ENCODE data around the gene PDZD7.
A peak's percentile ranks its signal among the peaks of the same experiment; 100 is the strongest.

PDZD7 gene

DNA sequence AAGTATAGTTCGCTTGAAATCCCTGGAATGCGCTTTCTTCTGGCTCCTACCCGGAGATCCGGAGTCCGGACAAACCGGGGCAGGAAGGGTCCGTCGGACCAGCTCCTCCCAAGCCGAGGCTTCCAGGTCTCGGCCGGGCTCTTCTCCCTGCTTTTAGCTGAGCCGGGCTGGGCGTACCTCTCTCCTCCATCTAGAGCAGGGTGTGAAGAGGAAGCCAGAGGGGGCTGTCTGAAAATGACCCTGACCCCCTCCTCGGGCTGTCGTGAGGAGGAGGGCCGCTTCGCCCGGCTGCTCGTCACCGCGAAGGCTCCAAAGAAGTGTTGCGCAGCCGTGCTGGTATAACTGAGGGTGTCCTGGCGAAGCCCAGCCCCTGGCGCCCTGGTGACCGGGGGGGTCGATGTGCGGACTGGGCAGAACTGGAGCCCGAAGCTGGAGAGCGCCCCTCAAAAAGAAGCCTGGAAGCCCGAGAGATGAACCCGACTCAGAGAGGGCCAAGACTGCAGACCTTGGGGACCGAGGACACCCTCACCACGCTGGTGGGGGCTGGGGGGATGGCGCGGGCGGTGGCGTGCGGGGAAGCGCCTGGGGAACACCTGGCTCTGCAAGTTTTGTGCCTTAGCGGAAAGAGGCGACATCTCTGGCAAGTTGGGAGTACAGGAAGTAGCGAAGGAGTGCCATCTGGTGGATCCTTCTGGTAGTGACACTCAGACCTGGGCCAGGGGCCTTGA is 36.6 kb upstream of the PDZD7 start (continued):
- TF ChIP-seq, protein P1, sequence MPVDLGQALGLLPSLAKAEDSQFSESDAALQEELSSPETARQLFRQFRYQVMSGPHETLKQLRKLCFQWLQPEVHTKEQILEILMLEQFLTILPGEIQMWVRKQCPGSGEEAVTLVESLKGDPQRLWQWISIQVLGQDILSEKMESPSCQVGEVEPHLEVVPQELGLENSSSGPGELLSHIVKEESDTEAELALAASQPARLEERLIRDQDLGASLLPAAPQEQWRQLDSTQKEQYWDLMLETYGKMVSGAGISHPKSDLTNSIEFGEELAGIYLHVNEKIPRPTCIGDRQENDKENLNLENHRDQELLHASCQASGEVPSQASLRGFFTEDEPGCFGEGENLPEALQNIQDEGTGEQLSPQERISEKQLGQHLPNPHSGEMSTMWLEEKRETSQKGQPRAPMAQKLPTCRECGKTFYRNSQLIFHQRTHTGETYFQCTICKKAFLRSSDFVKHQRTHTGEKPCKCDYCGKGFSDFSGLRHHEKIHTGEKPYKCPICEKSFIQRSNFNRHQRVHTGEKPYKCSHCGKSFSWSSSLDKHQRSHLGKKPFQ (tag by site-specific recombination; IDR thresholded peaks at IDR 0.05) = peak; percentile 60
- peak; percentile 56; the same call in 1 of the 2 replicates for TF ChIP-seq ZNF561 (tag by site-specific recombination; IDR thresholded peaks at IDR 0.05; ENCODE audit: borderline replicate concordance)
- 0 out of 2 replicates have a peak, but pooled peaks have one; percentile 42 for TF ChIP-seq ZIC2 (tag by site-specific recombination; IDR thresholded peaks at IDR 0.05)
- TF ChIP-seq, protein P2, sequence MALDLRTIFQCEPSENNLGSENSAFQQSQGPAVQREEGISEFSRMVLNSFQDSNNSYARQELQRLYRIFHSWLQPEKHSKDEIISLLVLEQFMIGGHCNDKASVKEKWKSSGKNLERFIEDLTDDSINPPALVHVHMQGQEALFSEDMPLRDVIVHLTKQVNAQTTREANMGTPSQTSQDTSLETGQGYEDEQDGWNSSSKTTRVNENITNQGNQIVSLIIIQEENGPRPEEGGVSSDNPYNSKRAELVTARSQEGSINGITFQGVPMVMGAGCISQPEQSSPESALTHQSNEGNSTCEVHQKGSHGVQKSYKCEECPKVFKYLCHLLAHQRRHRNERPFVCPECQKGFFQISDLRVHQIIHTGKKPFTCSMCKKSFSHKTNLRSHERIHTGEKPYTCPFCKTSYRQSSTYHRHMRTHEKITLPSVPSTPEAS (tag by site-specific recombination; IDR thresholded peaks at IDR 0.05) = no peak; the same call in 1 of the 2 replicates
- TF ChIP-seq ZNF24 (tag by site-specific recombination; IDR thresholded peaks at IDR 0.05) = peak; percentile 73; the same call in 1 of the 2 replicates
- TF ChIP-seq, protein P3, sequence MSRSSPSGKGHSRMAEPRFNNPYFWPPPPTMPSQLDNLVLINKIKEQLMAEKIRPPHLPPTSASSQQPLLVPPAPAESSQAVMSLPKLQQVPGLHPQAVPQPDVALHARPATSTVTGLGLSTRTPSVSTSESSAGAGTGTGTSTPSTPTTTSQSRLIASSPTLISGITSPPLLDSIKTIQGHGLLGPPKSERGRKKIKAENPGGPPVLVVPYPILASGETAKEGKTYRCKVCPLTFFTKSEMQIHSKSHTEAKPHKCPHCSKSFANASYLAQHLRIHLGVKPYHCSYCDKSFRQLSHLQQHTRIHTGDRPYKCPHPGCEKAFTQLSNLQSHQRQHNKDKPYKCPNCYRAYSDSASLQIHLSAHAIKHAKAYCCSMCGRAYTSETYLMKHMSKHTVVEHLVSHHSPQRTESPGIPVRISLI (tag by site-specific recombination; IDR thresholded peaks at IDR 0.05) = no peak
- TF ChIP-seq ZNF747 (tag by site-specific recombination; IDR thresholded peaks at IDR 0.05) = no peak
- peak; percentile 45; the same call in 1 of the 2 replicates for TF ChIP-seq ZNF324 (tag by site-specific recombination; IDR thresholded peaks at IDR 0.05)
- TF ChIP-seq, protein P4, sequence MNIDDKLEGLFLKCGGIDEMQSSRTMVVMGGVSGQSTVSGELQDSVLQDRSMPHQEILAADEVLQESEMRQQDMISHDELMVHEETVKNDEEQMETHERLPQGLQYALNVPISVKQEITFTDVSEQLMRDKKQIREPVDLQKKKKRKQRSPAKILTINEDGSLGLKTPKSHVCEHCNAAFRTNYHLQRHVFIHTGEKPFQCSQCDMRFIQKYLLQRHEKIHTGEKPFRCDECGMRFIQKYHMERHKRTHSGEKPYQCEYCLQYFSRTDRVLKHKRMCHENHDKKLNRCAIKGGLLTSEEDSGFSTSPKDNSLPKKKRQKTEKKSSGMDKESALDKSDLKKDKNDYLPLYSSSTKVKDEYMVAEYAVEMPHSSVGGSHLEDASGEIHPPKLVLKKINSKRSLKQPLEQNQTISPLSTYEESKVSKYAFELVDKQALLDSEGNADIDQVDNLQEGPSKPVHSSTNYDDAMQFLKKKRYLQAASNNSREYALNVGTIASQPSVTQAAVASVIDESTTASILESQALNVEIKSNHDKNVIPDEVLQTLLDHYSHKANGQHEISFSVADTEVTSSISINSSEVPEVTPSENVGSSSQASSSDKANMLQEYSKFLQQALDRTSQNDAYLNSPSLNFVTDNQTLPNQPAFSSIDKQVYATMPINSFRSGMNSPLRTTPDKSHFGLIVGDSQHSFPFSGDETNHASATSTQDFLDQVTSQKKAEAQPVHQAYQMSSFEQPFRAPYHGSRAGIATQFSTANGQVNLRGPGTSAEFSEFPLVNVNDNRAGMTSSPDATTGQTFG (tag by site-specific recombination; IDR thresholded peaks at IDR 0.05; ENCODE audit: borderline replicate concordance) = no peak
- TF ChIP-seq KLF7 (tag by site-specific recombination; IDR thresholded peaks at IDR 0.05; ENCODE audit: borderline replicate concordance) = no peak
- no peak for TF ChIP-seq ZNF433 (tag by site-specific recombination; IDR thresholded peaks at IDR 0.05; ENCODE audit: low read depth)
- TF ChIP-seq OVOL3 (tag by site-specific recombination; IDR thresholded peaks at IDR 0.05) = no peak
- TF ChIP-seq, protein P5, sequence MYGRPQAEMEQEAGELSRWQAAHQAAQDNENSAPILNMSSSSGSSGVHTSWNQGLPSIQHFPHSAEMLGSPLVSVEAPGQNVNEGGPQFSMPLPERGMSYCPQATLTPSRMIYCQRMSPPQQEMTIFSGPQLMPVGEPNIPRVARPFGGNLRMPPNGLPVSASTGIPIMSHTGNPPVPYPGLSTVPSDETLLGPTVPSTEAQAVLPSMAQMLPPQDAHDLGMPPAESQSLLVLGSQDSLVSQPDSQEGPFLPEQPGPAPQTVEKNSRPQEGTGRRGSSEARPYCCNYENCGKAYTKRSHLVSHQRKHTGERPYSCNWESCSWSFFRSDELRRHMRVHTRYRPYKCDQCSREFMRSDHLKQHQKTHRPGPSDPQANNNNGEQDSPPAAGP (tag by site-specific recombination; IDR thresholded peaks at IDR 0.05) = no peak; the same call in 1 of the 2 replicates
- TF ChIP-seq, protein P6, sequence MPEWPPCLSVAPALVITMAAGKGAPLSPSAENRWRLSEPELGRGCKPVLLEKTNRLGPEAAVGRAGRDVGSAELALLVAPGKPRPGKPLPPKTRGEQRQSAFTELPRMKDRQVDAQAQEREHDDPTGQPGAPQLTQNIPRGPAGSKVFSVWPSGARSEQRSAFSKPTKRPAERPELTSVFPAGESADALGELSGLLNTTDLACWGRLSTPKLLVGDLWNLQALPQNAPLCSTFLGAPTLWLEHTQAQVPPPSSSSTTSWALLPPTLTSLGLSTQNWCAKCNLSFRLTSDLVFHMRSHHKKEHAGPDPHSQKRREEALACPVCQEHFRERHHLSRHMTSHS (tag by site-specific recombination; IDR thresholded peaks at IDR 0.05) = no peak
- peak; percentile 44; the same call in 1 of the 2 replicates for TF ChIP-seq SP3 (tag by site-specific recombination; IDR thresholded peaks at IDR 0.05)
- TF ChIP-seq ZNF155 (tag by site-specific recombination; IDR thresholded peaks at IDR 0.05) = no peak
- TF ChIP-seq WT1 (tag by site-specific recombination; IDR thresholded peaks at IDR 0.05) = no peak; the same call in 1 of the 2 replicates
- TF ChIP-seq ZNF843 (tag by site-specific recombination; IDR thresholded peaks at IDR 0.05) = no peak
- TF ChIP-seq ZFP3 (tag by site-specific recombination; IDR thresholded peaks at IDR 0.05; ENCODE audit: low read depth) = no peak
- TF ChIP-seq, protein P7, sequence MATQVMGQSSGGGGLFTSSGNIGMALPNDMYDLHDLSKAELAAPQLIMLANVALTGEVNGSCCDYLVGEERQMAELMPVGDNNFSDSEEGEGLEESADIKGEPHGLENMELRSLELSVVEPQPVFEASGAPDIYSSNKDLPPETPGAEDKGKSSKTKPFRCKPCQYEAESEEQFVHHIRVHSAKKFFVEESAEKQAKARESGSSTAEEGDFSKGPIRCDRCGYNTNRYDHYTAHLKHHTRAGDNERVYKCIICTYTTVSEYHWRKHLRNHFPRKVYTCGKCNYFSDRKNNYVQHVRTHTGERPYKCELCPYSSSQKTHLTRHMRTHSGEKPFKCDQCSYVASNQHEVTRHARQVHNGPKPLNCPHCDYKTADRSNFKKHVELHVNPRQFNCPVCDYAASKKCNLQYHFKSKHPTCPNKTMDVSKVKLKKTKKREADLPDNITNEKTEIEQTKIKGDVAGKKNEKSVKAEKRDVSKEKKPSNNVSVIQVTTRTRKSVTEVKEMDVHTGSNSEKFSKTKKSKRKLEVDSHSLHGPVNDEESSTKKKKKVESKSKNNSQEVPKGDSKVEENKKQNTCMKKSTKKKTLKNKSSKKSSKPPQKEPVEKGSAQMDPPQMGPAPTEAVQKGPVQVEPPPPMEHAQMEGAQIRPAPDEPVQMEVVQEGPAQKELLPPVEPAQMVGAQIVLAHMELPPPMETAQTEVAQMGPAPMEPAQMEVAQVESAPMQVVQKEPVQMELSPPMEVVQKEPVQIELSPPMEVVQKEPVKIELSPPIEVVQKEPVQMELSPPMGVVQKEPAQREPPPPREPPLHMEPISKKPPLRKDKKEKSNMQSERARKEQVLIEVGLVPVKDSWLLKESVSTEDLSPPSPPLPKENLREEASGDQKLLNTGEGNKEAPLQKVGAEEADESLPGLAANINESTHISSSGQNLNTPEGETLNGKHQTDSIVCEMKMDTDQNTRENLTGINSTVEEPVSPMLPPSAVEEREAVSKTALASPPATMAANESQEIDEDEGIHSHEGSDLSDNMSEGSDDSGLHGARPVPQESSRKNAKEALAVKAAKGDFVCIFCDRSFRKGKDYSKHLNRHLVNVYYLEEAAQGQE (tag by site-specific recombination; IDR thresholded peaks at IDR 0.05) = peak; percentile 84
- no peak for TF ChIP-seq ZNF555 (tag by site-specific recombination; conservative IDR thresholded peaks at IDR 0.05)
- TF ChIP-seq ZSCAN30 (tag by site-specific recombination; IDR thresholded peaks at IDR 0.05) = peak; percentile 68; the same call in 1 of the 2 replicates
- no peak for TF ChIP-seq ZNF350 (tag by site-specific recombination; IDR thresholded peaks at IDR 0.05)
- TF ChIP-seq ZNF596 (tag by site-specific recombination; IDR thresholded peaks at IDR 0.05) = no peak; the same call in 1 of the 2 replicates
